Measurements from ENCODE around the gene NUDT21. TPM values are rescaled to one million over a fixed set of nuclear protein-coding genes. Genes with fewer than 3 reads are reported as not detected.

Gene NUDT21
- total and polyA plus RNA-seq, 8 donors = 7.9 to 57.6 (median 46.8) TPM

DNA sequence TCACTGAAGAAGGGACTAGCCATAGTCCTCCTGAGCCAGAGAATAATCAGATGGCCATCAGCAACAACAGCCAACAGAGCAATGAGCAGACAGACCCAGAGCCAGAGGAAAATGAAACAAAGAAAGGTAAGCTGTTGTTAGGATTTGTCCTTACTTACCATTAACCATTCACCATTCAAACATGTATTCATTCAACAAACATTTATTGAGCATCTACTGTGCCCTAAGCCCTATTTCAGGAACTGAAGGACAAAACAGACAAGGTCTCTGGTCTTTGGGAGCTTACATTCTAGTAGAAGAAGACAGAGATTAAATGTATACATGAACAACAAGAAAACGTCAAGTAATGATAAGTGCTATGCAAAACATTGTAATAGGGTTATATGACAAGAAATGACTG is 19.5 kb upstream of the NUDT21 start:
- WGBS, 2 donors = 84 to 94% methylated on average over 1 of the region's 1 CpG
- no peak overlapping the region for H3K27ac ChIP-seq
- no peaks in the 10 kb centered on the region for H3K4me1 ChIP-seq
- no peak for DNase-seq
- no peak for FAIRE-seq
- no peaks in the 10 kb centered on the region for H3K9me3 ChIP-seq
- peaks cover 4 to 78% (median 16%) of the 10 kb centered on the region in 3 donors for H3K36me3 ChIP-seq
- TF ChIP-seq, protein P1, sequence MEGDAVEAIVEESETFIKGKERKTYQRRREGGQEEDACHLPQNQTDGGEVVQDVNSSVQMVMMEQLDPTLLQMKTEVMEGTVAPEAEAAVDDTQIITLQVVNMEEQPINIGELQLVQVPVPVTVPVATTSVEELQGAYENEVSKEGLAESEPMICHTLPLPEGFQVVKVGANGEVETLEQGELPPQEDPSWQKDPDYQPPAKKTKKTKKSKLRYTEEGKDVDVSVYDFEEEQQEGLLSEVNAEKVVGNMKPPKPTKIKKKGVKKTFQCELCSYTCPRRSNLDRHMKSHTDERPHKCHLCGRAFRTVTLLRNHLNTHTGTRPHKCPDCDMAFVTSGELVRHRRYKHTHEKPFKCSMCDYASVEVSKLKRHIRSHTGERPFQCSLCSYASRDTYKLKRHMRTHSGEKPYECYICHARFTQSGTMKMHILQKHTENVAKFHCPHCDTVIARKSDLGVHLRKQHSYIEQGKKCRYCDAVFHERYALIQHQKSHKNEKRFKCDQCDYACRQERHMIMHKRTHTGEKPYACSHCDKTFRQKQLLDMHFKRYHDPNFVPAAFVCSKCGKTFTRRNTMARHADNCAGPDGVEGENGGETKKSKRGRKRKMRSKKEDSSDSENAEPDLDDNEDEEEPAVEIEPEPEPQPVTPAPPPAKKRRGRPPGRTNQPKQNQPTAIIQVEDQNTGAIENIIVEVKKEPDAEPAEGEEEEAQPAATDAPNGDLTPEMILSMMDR (IDR thresholded peaks at IDR 0.05) = no peak
- no peak overlapping the region for H3K4me3 ChIP-seq
- H3K27me3 ChIP-seq = no peaks in the 10 kb centered on the region
- no peak for ATAC-seq
- intact Hi-C loops (cut with DNase I) = no loop called here

DNA sequence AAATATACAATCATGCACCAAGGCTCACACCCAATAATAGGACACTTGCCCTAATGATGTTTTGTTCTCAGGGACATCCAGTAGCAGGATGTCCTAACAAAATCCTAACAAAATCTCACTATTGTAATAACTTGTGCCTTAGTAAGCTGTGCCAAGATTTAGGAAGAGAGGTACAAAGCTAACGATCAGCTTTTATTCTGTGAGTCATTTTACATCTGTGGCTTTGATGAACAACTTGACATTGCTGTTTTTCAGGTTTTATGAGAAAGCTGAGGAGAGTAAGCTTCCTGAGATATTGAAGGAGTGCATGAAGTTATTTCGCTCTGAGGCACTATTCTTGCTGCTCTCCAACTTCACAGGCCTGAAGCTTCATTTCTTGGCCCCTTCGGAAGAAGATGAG is 19.1 kb upstream of the NUDT21 start:
- 88% methylated on average over 3 of the region's 3 CpGs for WGBS, 2 donors
- H3K27me3 ChIP-seq = no peaks in the 10 kb centered on the region
- no peaks in the 10 kb centered on the region for H3K9me3 ChIP-seq
- ATAC-seq (no peak), FAIRE-seq (no peak), DNase-seq (no peak)
- H3K27ac ChIP-seq = no peak overlapping the region
- H3K4me3 ChIP-seq = no peak overlapping the region
- H3K4me1 ChIP-seq = no peaks in the 10 kb centered on the region
- H3K36me3 ChIP-seq = peaks cover 4 to 77% (median 13%) of the 10 kb centered on the region in 3 donors
- intact Hi-C loops (cut with DNase I) = no loop called here
- TF ChIP-seq, protein P1 (IDR thresholded peaks at IDR 0.05) = no peak

GRCh38 chr16:56469748-56470147 is 18.6 kb upstream of the NUDT21 start:
- TF ChIP-seq, protein P1 (IDR thresholded peaks at IDR 0.05) = no peak
- DNase-seq (no peak), ATAC-seq (no peak), FAIRE-seq (no peak)
- intact Hi-C loops (cut with DNase I) = no loop called here
- Histone ChIP-seq H3K27ac (no peak overlapping the region), H3K4me3 (no peak overlapping the region), H3K4me1 (no peaks in the 10 kb centered on the region), H3K9me3 (no peaks in the 10 kb centered on the region), H3K27me3 (no peaks in the 10 kb centered on the region), H3K36me3 (peaks cover 4 to 72% (median 13%) of the 10 kb centered on the region in 3 donors)
- WGBS, 2 donors = 90% methylated on average over 7 of the region's 7 CpGs

DNA sequence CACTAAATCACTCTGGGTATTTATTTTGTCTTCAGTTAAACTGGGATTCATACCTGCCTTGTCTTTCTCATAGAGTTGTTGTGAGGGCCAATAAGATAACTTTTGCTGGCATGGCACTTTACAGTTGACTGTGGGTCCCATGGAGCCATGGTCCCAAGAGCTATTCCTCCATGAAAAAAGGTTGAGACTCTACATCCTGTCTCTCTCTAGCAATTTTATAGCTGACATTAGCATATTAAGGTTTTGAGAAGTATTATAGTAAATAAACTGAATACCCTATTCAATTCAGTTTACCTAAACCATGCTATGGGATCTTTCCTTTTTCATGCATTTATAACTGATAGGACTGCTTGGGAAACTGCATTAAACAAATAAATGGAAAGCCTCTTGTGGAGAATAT is 17.7 kb upstream of the NUDT21 start:
- H3K9me3 ChIP-seq = no peaks in the 10 kb centered on the region
- H3K4me3 ChIP-seq = no peak overlapping the region
- FAIRE-seq (no peak), ATAC-seq (no peak), DNase-seq (no peak)
- peaks cover 4 to 65% (median 13%) of the 10 kb centered on the region in 3 donors for H3K36me3 ChIP-seq
- H3K4me1 ChIP-seq = no peaks in the 10 kb centered on the region
- H3K27ac ChIP-seq = no peak overlapping the region
- TF ChIP-seq, protein P1 (IDR thresholded peaks at IDR 0.05) = no peak
- intact Hi-C loops (cut with DNase I) = no loop called here
- H3K27me3 ChIP-seq = no peaks in the 10 kb centered on the region

- no peaks in the 10 kb centered on the region for H3K27me3 ChIP-seq
- H3K27ac ChIP-seq = no peak overlapping the region
- peaks cover 0 to 4% (median 0%) of the 10 kb centered on the region in 3 donors for H3K4me1 ChIP-seq
- TF ChIP-seq, protein P1 (IDR thresholded peaks at IDR 0.05) = no peak
- 96% methylated on average over 2 of the region's 2 CpGs for WGBS, 2 donors
- no peak for ATAC-seq
- intact Hi-C loops (cut with DNase I) = no loop called here
- no peak for DNase-seq
- peaks cover 0 to 49% (median 12%) of the 10 kb centered on the region in 3 donors for H3K36me3 ChIP-seq
- H3K4me3 ChIP-seq = no peak overlapping the region
- no peaks in the 10 kb centered on the region for H3K9me3 ChIP-seq
- no peak for FAIRE-seq
Observed at GRCh38 chr16:56466344-56466743, 15.2 kb upstream of the NUDT21 start.

Measured in pancreas (tissue), 10 donors.